Loucy (cell line): ENCODE data around the gene MOGAT1.

ENCODE experiments used
- H2AFZ ChIP-seq: fragments of 200-600 bp; sonication (generic); 2 replicates; pipeline ENCODE4 v1.6.0; 2016; ENCODE audit warnings: antibody characterized with exemption, mild to moderate bottlenecking, low read length, moderate library complexity
- H3F3A ChIP-seq: fragments of 200-600 bp; 2 replicates; pipeline ENCODE4 v1.6.0; 2016; ENCODE audit warnings: antibody characterized with exemption, low read depth, mild to moderate bottlenecking
- H3K27me3 ChIP-seq: fragments of 200-600 bp; sonication (generic); 2 replicates; pipeline ENCODE4 v1.6.1; 2014; ENCODE audit warnings: low read length, mild to moderate bottlenecking; ENCODE audit not compliant: insufficient read depth, poor library complexity, severe bottlenecking
- H3K36me3 ChIP-seq: fragments of 200-600 bp; sonication (generic); 2 replicates; pipeline ENCODE4 v1.6.1; 2016; ENCODE audit warnings: low read length; ENCODE audit not compliant: insufficient read depth
- H3K4me1 ChIP-seq: fragments of 200-600 bp; sonication (generic); 2 replicates; pipeline ENCODE4 v1.5.1; 2014; ENCODE audit warnings: low read length, mild to moderate bottlenecking; ENCODE audit not compliant: insufficient read depth, poor library complexity, severe bottlenecking
- H3K4me2 ChIP-seq: fragments of 200-600 bp; sonication (generic); 2 replicates; pipeline ENCODE4 v1.6.0; 2014; ENCODE audit warnings: antibody characterized with exemption, low read length, low read depth, mild to moderate bottlenecking; ENCODE audit not compliant: poor library complexity, severe bottlenecking
- H3K4me3 ChIP-seq: fragments of 200-600 bp; sonication (generic); 2 replicates; pipeline ENCODE4 v1.5.1; 2014; ENCODE audit warnings: low read length, mild to moderate bottlenecking, mixed read lengths; ENCODE audit not compliant: poor library complexity, severe bottlenecking
- H3K79me2 ChIP-seq: fragments of 200-600 bp; sonication (generic); 2 replicates; pipeline ENCODE4 v1.6.1; 2014; ENCODE audit warnings: low read length; ENCODE audit not compliant: insufficient read depth
- H3K9ac ChIP-seq: fragments of 200-600 bp; sonication (generic); 2 replicates; pipeline ENCODE4 v1.6.0; 2014; ENCODE audit warnings: mild to moderate bottlenecking, low read depth, low read length, moderate library complexity; ENCODE audit not compliant: poor library complexity, severe bottlenecking
- H3K9me2 ChIP-seq: fragments of 200-600 bp; sonication (generic); replicated peaks from 2 replicates; pipeline ENCODE4 v1.6.1; 2016; ENCODE audit warnings: low read depth, low read length, mixed read lengths
- H3K9me3 ChIP-seq: fragments of 200-600 bp; sonication (generic); 2 replicates; pipeline ENCODE4 v1.6.1; 2014; ENCODE audit warnings: mild to moderate bottlenecking, antibody characterized with exemption, low read length, low read depth; ENCODE audit not compliant: insufficient read depth
- H4K20me1 ChIP-seq: fragments of 200-600 bp; sonication (generic); 2 replicates; pipeline ENCODE4 v1.6.0; 2014; ENCODE audit warnings: antibody characterized with exemption, low read length, mild to moderate bottlenecking; ENCODE audit not compliant: insufficient read depth, poor library complexity, severe bottlenecking
- EZH2phosphoT487 ChIP-seq: fragments of 200-600 bp; IDR thresholded peaks from 2 replicates; pipeline ENCODE4 v1.6.1; 2018; ENCODE audit warnings: antibody characterized with exemption, mild to moderate bottlenecking, moderate library complexity, borderline replicate concordance
- TF ChIP-seq, protein P1 (sequence below): fragments of 200-600 bp; sonication (generic); conservative IDR thresholded peaks from 2 replicates; pipeline ENCODE4 v1.5.1; 2014; ENCODE audit warnings: mild to moderate bottlenecking, antibody characterized with exemption, low read length

MOGAT1 gene

DNA sequence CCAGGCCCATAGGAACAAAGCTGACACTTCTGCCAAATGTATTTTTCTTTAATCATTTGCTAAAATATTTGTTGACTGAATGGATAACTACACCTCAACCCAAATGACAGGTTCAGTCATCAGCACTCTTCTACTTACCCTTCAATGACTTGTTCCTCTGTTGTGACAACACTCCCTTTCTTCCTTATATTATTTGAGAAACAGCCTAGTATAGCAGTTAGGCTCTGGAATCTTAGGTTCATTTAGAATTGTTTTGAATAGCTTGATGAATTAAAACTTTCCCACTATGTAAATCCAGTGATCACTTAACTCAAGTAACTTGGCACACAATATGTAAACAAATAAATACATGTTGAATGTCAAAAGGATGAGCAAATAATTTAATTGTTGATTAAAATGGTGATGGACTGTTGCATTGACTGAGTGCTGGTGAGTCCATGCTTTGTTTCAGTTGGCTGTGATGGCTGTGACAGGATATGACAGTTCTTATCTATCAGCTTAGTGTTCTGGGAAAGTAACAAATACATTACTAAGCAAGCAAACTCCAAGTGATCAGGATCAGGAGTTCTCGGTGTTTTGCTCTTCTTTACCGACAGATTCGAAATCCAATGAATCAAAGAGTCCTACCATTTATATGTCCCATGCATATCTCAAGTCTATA, 2.8 kb upstream of the MOGAT1 start:
- Histone ChIP-seq H3K36me3 (no peaks in the 10 kb centered on the region), H3K79me2 (no peaks in the 10 kb centered on the region), H3F3A (no peaks in the 10 kb centered on the region), H4K20me1 (no peaks in the 10 kb centered on the region), H3K9ac (no peak overlapping the region), H3K4me3 (no peak overlapping the region), H3K27me3 (no peaks in the 10 kb centered on the region), H3K9me2 (no peaks in the 10 kb centered on the region), H3K4me1 (no peaks in the 10 kb centered on the region), H3K4me2 (no peak overlapping the region), H2AFZ (no peak overlapping the region), H3K9me3 (no peaks in the 10 kb centered on the region)
- no peak for TF ChIP-seq EZH2phosphoT487
- TF ChIP-seq, protein P1, sequence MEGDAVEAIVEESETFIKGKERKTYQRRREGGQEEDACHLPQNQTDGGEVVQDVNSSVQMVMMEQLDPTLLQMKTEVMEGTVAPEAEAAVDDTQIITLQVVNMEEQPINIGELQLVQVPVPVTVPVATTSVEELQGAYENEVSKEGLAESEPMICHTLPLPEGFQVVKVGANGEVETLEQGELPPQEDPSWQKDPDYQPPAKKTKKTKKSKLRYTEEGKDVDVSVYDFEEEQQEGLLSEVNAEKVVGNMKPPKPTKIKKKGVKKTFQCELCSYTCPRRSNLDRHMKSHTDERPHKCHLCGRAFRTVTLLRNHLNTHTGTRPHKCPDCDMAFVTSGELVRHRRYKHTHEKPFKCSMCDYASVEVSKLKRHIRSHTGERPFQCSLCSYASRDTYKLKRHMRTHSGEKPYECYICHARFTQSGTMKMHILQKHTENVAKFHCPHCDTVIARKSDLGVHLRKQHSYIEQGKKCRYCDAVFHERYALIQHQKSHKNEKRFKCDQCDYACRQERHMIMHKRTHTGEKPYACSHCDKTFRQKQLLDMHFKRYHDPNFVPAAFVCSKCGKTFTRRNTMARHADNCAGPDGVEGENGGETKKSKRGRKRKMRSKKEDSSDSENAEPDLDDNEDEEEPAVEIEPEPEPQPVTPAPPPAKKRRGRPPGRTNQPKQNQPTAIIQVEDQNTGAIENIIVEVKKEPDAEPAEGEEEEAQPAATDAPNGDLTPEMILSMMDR = no peak

DNA sequence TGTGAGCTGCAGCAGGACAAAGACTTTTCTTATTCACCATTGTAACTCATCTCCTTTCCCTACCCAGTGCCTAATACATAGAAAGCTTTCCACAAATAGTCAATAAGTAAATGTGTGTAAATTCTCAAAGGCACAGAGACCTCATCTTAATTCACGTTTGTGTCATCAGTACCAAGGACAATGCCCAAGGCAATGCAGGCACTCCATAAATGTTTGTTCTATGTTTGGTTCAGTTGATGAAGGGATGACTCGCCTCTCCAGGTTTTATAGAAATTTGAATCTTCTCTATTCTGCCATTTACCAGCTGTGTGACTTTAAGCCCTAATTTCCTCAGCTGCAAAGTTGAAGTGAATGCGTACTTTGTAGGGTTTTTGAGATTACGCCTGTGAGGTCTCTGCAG, 2.1 kb upstream of the MOGAT1 start:
- Histone ChIP-seq H3K9ac (no peak overlapping the region), H4K20me1 (no peaks in the 10 kb centered on the region), H3K4me1 (no peaks in the 10 kb centered on the region), H3K4me2 (no peak overlapping the region), H3K27me3 (no peaks in the 10 kb centered on the region), H3K36me3 (no peaks in the 10 kb centered on the region), H3K79me2 (no peaks in the 10 kb centered on the region), H3F3A (no peaks in the 10 kb centered on the region), H3K9me2 (no peaks in the 10 kb centered on the region), H3K4me3 (no peak overlapping the region), H3K9me3 (no peaks in the 10 kb centered on the region), H2AFZ (no peak overlapping the region)
- TF ChIP-seq EZH2phosphoT487 = no peak
- TF ChIP-seq, protein P1 = no peak

DNA sequence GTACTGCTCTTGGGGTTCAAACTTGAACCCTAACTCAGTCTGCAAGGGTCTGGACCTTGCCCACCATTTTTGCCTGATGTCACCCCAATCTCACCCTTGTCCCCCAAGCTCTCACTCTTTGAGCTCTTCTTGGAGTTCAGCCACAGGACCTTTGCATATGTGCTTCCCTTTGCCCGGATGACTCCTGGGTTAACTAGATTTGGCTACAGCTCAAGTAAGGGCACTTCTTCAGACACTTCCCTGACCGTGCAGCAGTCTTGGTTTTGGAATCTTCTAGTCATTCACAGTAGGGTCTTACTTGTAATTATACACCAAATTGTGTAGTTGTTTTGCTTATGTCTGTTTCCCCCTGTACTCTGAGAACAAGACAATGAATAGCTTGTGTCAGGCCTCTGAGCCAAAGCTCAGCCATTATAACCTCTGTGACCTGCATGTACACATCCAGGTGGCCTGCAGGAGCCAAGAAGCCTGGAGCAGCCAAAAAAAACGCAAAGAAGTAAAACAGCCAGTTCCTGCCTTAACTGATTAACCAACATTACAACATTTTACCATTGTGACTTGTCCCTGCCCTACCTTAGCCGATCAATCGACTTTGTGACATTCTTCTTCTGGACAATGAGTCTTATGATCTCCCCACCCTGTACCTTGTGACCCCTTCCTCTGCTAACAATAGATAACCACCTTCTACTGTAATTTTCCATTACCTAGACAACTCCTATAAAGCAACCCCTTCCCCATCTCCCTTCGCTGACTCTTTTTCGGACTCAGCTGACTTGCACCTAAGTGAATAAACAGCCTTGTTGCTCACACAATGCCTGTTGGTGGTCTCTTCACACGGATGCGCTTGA, 1.0 kb upstream of the MOGAT1 start:
- Histone ChIP-seq H3K9me3 (no peaks in the 10 kb centered on the region), H3K4me3 (no peak overlapping the region), H3K9ac (no peak overlapping the region), H3K36me3 (no peaks in the 10 kb centered on the region), H3K79me2 (no peaks in the 10 kb centered on the region), H3K4me1 (no peaks in the 10 kb centered on the region), H3K27me3 (no peaks in the 10 kb centered on the region), H2AFZ (no peak overlapping the region), H4K20me1 (no peaks in the 10 kb centered on the region), H3K4me2 (no peak overlapping the region), H3K9me2 (no peaks in the 10 kb centered on the region), H3F3A (no peaks in the 10 kb centered on the region)
- no peak for TF ChIP-seq EZH2phosphoT487
- TF ChIP-seq, protein P1 = no peak
